Thoracic aorta (tissue), 2 donors: ENCODE data around the gene GRIP2. TPM values are rescaled to one million over a fixed set of nuclear protein-coding genes. Genes with fewer than 3 reads are reported as not detected.

Experiments
- ATAC-seq: fragments of 150-250 bp; one replicate; pipeline ENCODE4 v1.8.0; 2017; ENCODE audit warnings: low read depth; ENCODE audit not compliant: insufficient number of reproducible peaks, low FRiP score
- DNase-seq: peaks from one replicate; pipeline ENCODE4 v3.0.0-alpha.2; 2020; ENCODE audit warnings: low spot score
- H3K27ac ChIP-seq, 2 donors: fragments of 200-600 bp; sonication (generic); 1 replicate in 1 of 2; 2 replicates in 1 of 2; pipeline ENCODE4 v1.5.1; 2016; ENCODE audit warnings: mild to moderate bottlenecking in 2 of 2, moderate library complexity in 2 of 2
- H3K27me3 ChIP-seq: fragments of 200-600 bp; sonication (generic); replicated peaks from 2 replicates; pipeline ENCODE4 v1.6.0; 2016; ENCODE audit warnings: mild to moderate bottlenecking; ENCODE audit not compliant: insufficient read depth
- H3K36me3 ChIP-seq: fragments of 200-600 bp; sonication (generic); one replicate; pipeline ENCODE4 v1.5.1; 2016
- H3K4me1 ChIP-seq, 2 donors: fragments of 200-600 bp; sonication (generic); 1 replicate in 1 of 2; 2 replicates in 1 of 2; pipeline versions ENCODE4 v1.5.1 to v1.6.0; 2016; ENCODE audit warnings: low read depth in 2 of 2, mild to moderate bottlenecking in 1 of 2; ENCODE audit not compliant: control insufficient read depth in 1 of 2
- H3K4me3 ChIP-seq: fragments of 200-600 bp; sonication (generic); 2 replicates; pipeline ENCODE4 v1.5.1; 2016; ENCODE audit warnings: mild to moderate bottlenecking
- H3K9me3 ChIP-seq: fragments of 200-600 bp; sonication (generic); 2 replicates; pipeline ENCODE4 v1.5.1; 2016
- total RNA-seq, 2 donors: library from RNA; depleted of rRNA; stranded (reverse); fragments of >200 nt; gene quantifications; one replicate each; pipeline versions ENCODE4 v1.1.0 to v1.2.3, GENCODE V29; 2016
- TF ChIP-seq, protein P1 (sequence below): fragments of 200-600 bp; sonication (generic); IDR thresholded peaks from one replicate; pipeline ENCODE4 v1.5.1; 2019; ENCODE audit warnings: antibody characterized with exemption

The GRIP2 gene
- total RNA-seq, 2 donors from 2014 or later = 1.5 to 4.2 TPM

DNA sequence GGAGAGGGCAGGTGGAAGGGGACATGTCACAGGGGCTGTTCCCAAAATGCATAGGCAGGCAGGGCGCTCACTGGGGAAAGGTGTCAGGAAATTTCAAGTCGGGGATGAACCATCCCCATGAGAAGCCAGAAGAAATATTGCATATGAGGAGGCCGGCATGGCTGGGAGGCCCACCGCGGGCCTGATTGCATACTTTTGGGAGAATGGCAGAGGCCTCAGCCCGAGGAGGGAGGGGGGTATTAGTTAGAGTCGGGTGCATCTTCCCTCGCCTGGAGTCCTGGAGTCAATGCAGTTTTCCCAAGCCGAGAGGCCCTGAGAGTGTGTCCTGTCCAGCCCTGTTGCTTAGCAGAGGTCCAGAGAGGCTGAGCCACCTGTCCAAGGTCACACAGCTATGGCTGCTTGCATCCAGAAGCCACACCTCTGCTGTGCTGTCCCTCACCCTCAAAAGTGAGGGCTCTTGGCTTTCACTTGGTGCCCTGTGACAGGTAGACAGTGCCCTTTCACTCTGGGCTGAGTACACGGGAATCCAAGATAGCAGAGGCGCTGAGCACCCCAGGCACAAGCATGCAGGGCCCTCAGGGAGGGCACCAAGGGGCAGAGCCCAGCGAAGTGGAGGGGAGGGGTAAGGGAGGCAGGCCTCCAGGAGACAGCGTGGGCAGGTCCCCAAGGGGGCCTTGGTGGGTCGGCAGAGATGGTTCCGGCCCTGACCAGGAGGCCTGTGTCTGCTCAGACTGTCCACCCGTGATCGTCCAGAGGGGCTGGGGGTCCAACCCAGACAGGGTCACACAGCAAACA is 48.5 kb downstream of the GRIP2 start:
- H3K9me3 ChIP-seq = no peaks in the 10 kb centered on the region
- no peaks in the 10 kb centered on the region for H3K36me3 ChIP-seq
- no peaks in the 10 kb centered on the region for H3K27me3 ChIP-seq
- H3K4me3 ChIP-seq = no peak overlapping the region
- peaks cover 0 to 16% of the 10 kb centered on the region in 2 donors for H3K4me1 ChIP-seq
- no peak overlapping the region for H3K27ac ChIP-seq
- no peak for ATAC-seq
- no peak for DNase-seq
- TF ChIP-seq, protein P1, sequence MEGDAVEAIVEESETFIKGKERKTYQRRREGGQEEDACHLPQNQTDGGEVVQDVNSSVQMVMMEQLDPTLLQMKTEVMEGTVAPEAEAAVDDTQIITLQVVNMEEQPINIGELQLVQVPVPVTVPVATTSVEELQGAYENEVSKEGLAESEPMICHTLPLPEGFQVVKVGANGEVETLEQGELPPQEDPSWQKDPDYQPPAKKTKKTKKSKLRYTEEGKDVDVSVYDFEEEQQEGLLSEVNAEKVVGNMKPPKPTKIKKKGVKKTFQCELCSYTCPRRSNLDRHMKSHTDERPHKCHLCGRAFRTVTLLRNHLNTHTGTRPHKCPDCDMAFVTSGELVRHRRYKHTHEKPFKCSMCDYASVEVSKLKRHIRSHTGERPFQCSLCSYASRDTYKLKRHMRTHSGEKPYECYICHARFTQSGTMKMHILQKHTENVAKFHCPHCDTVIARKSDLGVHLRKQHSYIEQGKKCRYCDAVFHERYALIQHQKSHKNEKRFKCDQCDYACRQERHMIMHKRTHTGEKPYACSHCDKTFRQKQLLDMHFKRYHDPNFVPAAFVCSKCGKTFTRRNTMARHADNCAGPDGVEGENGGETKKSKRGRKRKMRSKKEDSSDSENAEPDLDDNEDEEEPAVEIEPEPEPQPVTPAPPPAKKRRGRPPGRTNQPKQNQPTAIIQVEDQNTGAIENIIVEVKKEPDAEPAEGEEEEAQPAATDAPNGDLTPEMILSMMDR = no peak

DNA sequence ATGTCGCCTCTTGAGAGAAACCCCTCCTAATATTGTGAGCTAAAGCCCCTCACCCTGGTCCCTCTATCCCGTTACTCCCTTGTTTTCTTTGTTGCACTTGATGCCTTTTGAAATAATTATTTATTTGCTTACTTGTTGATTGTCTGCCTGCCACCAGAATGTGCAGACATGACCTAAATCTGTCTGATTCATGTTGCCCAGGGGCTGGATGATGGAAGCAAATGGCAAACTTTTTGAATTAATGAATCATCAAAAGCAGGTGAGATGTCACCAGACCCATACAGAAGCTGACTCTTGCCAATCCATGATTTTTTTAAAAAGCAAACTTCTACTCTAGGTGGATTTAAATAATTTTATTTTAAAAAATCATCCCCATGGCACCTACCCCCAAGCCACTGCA is 49.3 kb downstream of the GRIP2 start:
- no peak for DNase-seq
- Histone ChIP-seq H3K4me1 (peaks cover 0 to 16% of the 10 kb centered on the region in 2 donors), H3K36me3 (peaks cover 4% of the 10 kb centered on the region), H3K27me3 (no peaks in the 10 kb centered on the region), H3K27ac (no peak overlapping the region), H3K4me3 (no peak overlapping the region), H3K9me3 (no peaks in the 10 kb centered on the region)
- ATAC-seq = no peak
- TF ChIP-seq, protein P1 = no peak

- Histone ChIP-seq H3K27me3 (no peaks in the 10 kb centered on the region), H3K36me3 (peaks cover 4% of the 10 kb centered on the region), H3K9me3 (no peaks in the 10 kb centered on the region), H3K4me1 (peaks cover 0 to 16% of the 10 kb centered on the region in 2 donors), H3K4me3 (no peak overlapping the region), H3K27ac (no peak overlapping the region)
- ATAC-seq (no peak), DNase-seq (no peak)
- TF ChIP-seq, protein P1 = no peak
These were observed 49.9 kb downstream of the GRIP2 start for GRCh38 chr3:14490255-14490654.

DNA sequence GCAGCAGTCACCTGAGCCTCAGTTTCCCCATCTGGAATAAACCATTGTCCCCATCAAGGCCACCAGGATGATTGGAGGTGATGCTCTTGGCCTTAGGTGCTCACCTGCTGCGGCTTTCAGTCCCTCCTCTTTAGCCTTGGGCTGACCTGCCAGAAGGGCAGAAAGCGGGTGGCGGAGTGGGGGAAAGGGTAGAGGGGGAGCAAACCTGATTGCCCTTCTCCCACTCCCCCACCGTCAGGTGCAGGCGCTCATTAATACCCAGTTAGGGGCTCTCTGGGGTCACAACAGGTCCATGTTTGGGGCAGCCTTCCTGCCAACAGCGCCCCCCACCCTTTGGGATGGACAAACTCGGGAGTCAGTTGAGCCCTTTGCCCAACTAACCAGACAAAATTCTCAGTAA is 50.5 kb downstream of the GRIP2 start:
- ATAC-seq = no peak
- Histone ChIP-seq H3K9me3 (no peaks in the 10 kb centered on the region), H3K27ac (no peak overlapping the region), H3K27me3 (no peaks in the 10 kb centered on the region), H3K4me1 (peaks cover 0 to 16% of the 10 kb centered on the region in 2 donors), H3K36me3 (peaks cover 4% of the 10 kb centered on the region), H3K4me3 (no peak overlapping the region)
- DNase-seq = no peak
- TF ChIP-seq, protein P1 = no peak

DNA sequence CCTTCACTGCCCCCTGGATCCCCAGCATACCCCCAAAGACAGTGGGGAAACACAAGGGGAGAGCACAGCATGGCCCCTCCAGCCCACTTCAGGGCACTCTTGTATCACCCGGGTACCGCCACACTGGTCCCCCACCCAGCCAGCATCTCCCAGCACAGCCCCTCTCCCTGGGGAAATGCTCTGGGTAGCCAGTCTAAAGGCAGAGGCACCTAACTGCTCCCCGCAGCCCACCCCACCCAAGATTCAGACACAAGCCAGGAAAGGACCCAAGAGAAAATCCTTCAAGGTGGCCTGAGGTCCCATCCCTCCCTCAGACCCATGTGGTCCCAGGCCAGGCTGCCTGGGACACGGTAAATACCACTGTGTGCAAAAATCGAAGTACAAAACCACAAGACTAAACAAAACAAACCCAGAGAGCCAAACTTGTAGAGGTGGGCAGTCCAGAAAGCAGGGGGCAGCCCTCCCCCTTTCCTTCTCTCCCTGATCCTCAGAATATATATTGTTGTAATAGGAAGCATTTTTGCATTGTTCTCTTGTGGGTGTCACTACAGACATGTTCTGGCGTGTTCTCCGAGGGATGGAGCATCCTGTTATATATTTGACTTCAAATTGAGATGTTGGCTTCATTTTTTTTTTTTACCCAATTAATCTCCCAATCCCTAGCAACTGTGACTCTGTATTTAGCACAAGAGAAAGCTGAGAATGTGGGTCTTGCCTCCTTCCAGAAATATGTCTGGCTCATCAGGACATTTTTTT is 51.7 kb downstream of the GRIP2 start:
- peaks cover 7% of the 10 kb centered on the region for H3K36me3 ChIP-seq
- no peaks in the 10 kb centered on the region for H3K9me3 ChIP-seq
- ATAC-seq (no peak), DNase-seq (no peak)
- TF ChIP-seq, protein P1 = no peak
- H3K4me1 ChIP-seq = peaks cover 0 to 16% of the 10 kb centered on the region in 2 donors
- no peak overlapping the region for H3K27ac ChIP-seq
- H3K27me3 ChIP-seq = no peaks in the 10 kb centered on the region
- no peak overlapping the region for H3K4me3 ChIP-seq
